ENCODE measurements around the gene NDUFAF8. TPM values are rescaled to one million over a fixed set of nuclear protein-coding genes. Genes with fewer than 3 reads are reported as not detected.

Gene NDUFAF8
- polyA plus RNA-seq, 1 donor from 2014 or later, result 76.4 TPM

DNA sequence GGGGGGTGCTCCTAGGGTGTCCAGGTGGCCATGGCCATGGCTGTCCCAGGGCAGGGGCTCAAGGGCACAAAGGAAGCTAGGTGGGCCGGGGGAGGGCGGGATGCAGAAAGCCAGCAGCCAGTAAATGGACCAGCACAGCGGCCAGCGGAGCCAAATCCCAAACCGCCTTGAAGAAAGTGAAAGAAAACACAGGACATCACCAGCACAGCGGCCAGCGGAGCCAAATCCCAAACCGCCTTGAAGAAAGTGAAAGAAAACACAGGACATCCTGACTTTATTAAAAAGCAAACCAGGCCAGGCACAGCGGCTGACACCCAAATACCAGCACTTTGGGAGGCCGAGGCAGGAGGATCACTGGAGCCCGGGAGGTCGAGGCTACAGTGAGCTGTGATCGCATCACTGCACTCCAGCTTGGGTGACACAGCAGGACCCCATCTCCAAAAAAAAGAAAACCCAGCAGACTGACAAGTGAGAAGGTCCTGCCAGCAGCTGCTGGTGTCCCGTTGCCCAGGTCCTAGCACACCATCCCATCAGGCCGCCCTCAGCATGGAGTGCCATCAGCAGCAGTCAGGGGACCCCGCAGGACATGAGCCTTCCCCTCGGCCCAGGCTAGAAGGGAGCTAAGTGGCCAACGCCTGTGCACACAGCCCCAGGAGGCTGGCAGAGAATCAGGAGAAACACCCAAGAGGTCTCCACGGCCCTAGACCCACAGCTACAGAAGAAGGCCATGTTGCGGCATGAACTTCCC lies 39.0 kb downstream of the NDUFAF8 start:
- no peak overlapping the region for H2AFZ ChIP-seq (ENCODE audit: low read depth, low read length)
- no peak overlapping the region for H3K4me2 ChIP-seq (ENCODE audit: low read length)

DNA sequence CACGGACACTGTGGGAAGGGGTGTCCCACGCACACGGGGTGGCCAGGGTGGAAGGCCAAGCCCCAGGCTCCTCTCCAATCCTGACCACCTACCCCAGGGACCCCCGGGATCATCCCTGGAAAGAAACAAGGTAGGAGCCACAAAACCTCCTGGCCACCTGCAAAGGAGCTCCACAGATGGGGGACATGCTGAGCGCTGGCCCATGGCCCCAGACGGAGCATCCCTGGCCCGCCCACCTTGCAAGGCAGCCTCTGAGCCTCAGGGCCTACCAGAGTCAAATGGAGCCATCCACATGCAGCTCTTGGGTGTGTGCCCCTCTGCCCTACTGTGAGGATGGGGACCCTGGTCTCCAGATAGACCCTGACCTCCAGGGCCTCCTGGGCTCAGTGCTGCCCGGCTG lies 39.7 kb downstream of the NDUFAF8 start:
- Histone ChIP-seq H2AFZ (ENCODE audit: low read depth, low read length) (no peak overlapping the region), H3K79me2 (replicated peaks; ENCODE audit: insufficient read depth, low read length) (no peaks in the 10 kb centered on the region), H3K27ac (ENCODE audit: low read length) (no peak overlapping the region), H3K4me2 (ENCODE audit: low read length) (no peak overlapping the region), H3K4me3 (ENCODE audit: low read length) (no peak overlapping the region), H3K36me3 (ENCODE audit: insufficient read depth, low read length) (no peaks in the 10 kb centered on the region), H3K9me3 (ENCODE audit: low read length) (no peaks in the 10 kb centered on the region), H3K9me2 (ENCODE audit: insufficient read depth, low read length) (no peaks in the 10 kb centered on the region), H3K9ac (ENCODE audit: low read length) (no peak overlapping the region), H3K27me3 (ENCODE audit: insufficient read depth, low read depth, low read length) (no peaks in the 10 kb centered on the region), H4K20me1 (ENCODE audit: insufficient read depth) (no peaks in the 10 kb centered on the region), H3F3A (ENCODE audit: insufficient read depth, low read length, poor library complexity, severe bottlenecking) (no peaks in the 10 kb centered on the region)
- TF ChIP-seq TAF1 (IDR thresholded peaks at IDR 0.05; ENCODE audit: low read depth) (no peak), MXI1 (conservative IDR thresholded peaks at IDR 0.05; ENCODE audit: poor library complexity, severe bottlenecking) (no peak), EZH2 (IDR thresholded peaks at IDR 0.05; ENCODE audit: borderline replicate concordance, insufficient read depth, low read length, poor library complexity, severe bottlenecking) (no peak), EP300 (conservative IDR thresholded peaks at IDR 0.05; ENCODE audit: poor library complexity, severe bottlenecking) (no peak), POLR2AphosphoS5 (IDR thresholded peaks at IDR 0.05) (no peak), SMC3 (conservative IDR thresholded peaks at IDR 0.05; ENCODE audit: poor library complexity) (no peak), RAD21 (conservative IDR thresholded peaks at IDR 0.05) (no peak)
- TF ChIP-seq, protein P1, sequence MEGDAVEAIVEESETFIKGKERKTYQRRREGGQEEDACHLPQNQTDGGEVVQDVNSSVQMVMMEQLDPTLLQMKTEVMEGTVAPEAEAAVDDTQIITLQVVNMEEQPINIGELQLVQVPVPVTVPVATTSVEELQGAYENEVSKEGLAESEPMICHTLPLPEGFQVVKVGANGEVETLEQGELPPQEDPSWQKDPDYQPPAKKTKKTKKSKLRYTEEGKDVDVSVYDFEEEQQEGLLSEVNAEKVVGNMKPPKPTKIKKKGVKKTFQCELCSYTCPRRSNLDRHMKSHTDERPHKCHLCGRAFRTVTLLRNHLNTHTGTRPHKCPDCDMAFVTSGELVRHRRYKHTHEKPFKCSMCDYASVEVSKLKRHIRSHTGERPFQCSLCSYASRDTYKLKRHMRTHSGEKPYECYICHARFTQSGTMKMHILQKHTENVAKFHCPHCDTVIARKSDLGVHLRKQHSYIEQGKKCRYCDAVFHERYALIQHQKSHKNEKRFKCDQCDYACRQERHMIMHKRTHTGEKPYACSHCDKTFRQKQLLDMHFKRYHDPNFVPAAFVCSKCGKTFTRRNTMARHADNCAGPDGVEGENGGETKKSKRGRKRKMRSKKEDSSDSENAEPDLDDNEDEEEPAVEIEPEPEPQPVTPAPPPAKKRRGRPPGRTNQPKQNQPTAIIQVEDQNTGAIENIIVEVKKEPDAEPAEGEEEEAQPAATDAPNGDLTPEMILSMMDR (IDR thresholded peaks at IDR 0.05; ENCODE audit: poor library complexity, severe bottlenecking), result no peak
- TF ChIP-seq, protein P2, sequence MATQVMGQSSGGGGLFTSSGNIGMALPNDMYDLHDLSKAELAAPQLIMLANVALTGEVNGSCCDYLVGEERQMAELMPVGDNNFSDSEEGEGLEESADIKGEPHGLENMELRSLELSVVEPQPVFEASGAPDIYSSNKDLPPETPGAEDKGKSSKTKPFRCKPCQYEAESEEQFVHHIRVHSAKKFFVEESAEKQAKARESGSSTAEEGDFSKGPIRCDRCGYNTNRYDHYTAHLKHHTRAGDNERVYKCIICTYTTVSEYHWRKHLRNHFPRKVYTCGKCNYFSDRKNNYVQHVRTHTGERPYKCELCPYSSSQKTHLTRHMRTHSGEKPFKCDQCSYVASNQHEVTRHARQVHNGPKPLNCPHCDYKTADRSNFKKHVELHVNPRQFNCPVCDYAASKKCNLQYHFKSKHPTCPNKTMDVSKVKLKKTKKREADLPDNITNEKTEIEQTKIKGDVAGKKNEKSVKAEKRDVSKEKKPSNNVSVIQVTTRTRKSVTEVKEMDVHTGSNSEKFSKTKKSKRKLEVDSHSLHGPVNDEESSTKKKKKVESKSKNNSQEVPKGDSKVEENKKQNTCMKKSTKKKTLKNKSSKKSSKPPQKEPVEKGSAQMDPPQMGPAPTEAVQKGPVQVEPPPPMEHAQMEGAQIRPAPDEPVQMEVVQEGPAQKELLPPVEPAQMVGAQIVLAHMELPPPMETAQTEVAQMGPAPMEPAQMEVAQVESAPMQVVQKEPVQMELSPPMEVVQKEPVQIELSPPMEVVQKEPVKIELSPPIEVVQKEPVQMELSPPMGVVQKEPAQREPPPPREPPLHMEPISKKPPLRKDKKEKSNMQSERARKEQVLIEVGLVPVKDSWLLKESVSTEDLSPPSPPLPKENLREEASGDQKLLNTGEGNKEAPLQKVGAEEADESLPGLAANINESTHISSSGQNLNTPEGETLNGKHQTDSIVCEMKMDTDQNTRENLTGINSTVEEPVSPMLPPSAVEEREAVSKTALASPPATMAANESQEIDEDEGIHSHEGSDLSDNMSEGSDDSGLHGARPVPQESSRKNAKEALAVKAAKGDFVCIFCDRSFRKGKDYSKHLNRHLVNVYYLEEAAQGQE (IDR thresholded peaks at IDR 0.05; ENCODE audit: borderline replicate concordance), result no peak

More for the DNA sequence above, 39.0 kb downstream of the NDUFAF8 start:
- TF ChIP-seq POLR2AphosphoS5 (IDR thresholded peaks at IDR 0.05), result no peak
- no peak for TF ChIP-seq EP300 (conservative IDR thresholded peaks at IDR 0.05; ENCODE audit: poor library complexity, severe bottlenecking)
- Histone ChIP-seq H3K9ac (ENCODE audit: low read length) (no peak overlapping the region), H3K27ac (ENCODE audit: low read length) (no peak overlapping the region), H3K36me3 (ENCODE audit: insufficient read depth, low read length) (no peaks in the 10 kb centered on the region), H3K4me3 (ENCODE audit: low read length) (no peak overlapping the region), H4K20me1 (ENCODE audit: insufficient read depth) (no peaks in the 10 kb centered on the region), H3K9me3 (ENCODE audit: low read length) (no peaks in the 10 kb centered on the region), H3K9me2 (ENCODE audit: insufficient read depth, low read length) (no peaks in the 10 kb centered on the region), H3K27me3 (ENCODE audit: insufficient read depth, low read depth, low read length) (no peaks in the 10 kb centered on the region), H3F3A (ENCODE audit: insufficient read depth, low read length, poor library complexity, severe bottlenecking) (no peaks in the 10 kb centered on the region), H3K79me2 (replicated peaks; ENCODE audit: insufficient read depth, low read length) (no peaks in the 10 kb centered on the region)

All from neural cell (in vitro differentiated cells).